SK-N-SH treated with all-trans-retinoic acid at 6 μM for 48 hours (cell line): ENCODE data around the gene SERTAD3.

ENCODE experiments used
- ATAC-seq: fragments of 200-7000 bp; cut with Tn5 transposase; 3 replicates; pipeline ENCODE4 v1.9.1; 2020; ENCODE audit warnings: mild to moderate bottlenecking, moderate library complexity
- ARNTL ChIP-seq: fragments of 450-650 bp; formaldehyde crosslinking; IDR thresholded peaks from 2 replicates; pipeline ENCODE4 v1.5.0; 2020; ENCODE audit warnings: low read depth, mild to moderate bottlenecking, moderate library complexity, borderline replicate concordance
- BACH2 ChIP-seq: fragments of 250-450 bp; sonication (Bioruptor Pico); IDR thresholded peaks from 2 replicates; pipeline ENCODE4 v1.9.0; 2021; ENCODE audit warnings: mild to moderate bottlenecking, borderline replicate concordance
- CSDC2 ChIP-seq: fragments of 250-450 bp; sonication (Bioruptor Pico); IDR thresholded peaks from 2 replicates; pipeline ENCODE4 v1.5.0; 2020; ENCODE audit warnings: mild to moderate bottlenecking, moderate library complexity
- ESRRG ChIP-seq: fragments of 250-450 bp; sonication (Bioruptor Pico); IDR thresholded peaks from 2 replicates; pipeline ENCODE4 v1.6.1; 2021; ENCODE audit warnings: mild to moderate bottlenecking
- GLIS3 ChIP-seq: fragments of 250-450 bp; sonication (Bioruptor Pico); IDR thresholded peaks from 2 replicates; pipeline ENCODE4 v1.5.0; 2020; ENCODE audit warnings: mild to moderate bottlenecking, moderate library complexity
- ISL1 ChIP-seq: fragments of 250-450 bp; sonication (Bioruptor Pico); IDR thresholded peaks from 2 replicates; pipeline ENCODE4 v2.1.2; 2022; ENCODE audit warnings: mild to moderate bottlenecking, moderate library complexity
- OSR1 ChIP-seq: fragments of 250-450 bp; sonication (Bioruptor Pico); IDR thresholded peaks from 2 replicates; pipeline ENCODE4 v1.8.0; 2022; ENCODE audit warnings: moderate library complexity, mild to moderate bottlenecking, inconsistent platforms
- PATZ1 ChIP-seq: fragments of 250-450 bp; sonication (Bioruptor Pico); IDR thresholded peaks from 2 replicates; pipeline ENCODE4 v1.8.0; 2020; ENCODE audit warnings: mild to moderate bottlenecking, moderate library complexity, borderline replicate concordance
- POU6F1 ChIP-seq: fragments of 250-450 bp; sonication (Bioruptor Pico); IDR thresholded peaks from 2 replicates; pipeline ENCODE4 v1.8.0; 2021; ENCODE audit warnings: low read depth, mild to moderate bottlenecking, moderate library complexity, borderline replicate concordance
- PPARA ChIP-seq: fragments of 250-450 bp; sonication (Bioruptor Pico); IDR thresholded peaks from 2 replicates; pipeline ENCODE4 v1.5.0; 2020; ENCODE audit warnings: mild to moderate bottlenecking, borderline replicate concordance
- RARB ChIP-seq: fragments of 250-450 bp; sonication (Bioruptor Pico); IDR thresholded peaks from 2 replicates; pipeline ENCODE4 v1.8.0; 2021; ENCODE audit warnings: mild to moderate bottlenecking, moderate library complexity
- SNAI2 ChIP-seq: fragments of 250-450 bp; sonication (Bioruptor Pico); IDR thresholded peaks from 2 replicates; pipeline ENCODE4 v1.5.0; 2020; ENCODE audit warnings: mild to moderate bottlenecking, moderate library complexity
- TCF4 ChIP-seq: fragments of 250-450 bp; sonication (Bioruptor Pico); IDR thresholded peaks from 2 replicates; pipeline ENCODE4 v1.8.0; 2021; ENCODE audit warnings: mild to moderate bottlenecking, moderate library complexity, borderline replicate concordance
- ZFP3 ChIP-seq: fragments of 250-450 bp; sonication (Bioruptor Pico); IDR thresholded peaks from 2 replicates; pipeline ENCODE4 v1.5.0; 2020; ENCODE audit warnings: mild to moderate bottlenecking, moderate library complexity
- ZNF565 ChIP-seq: fragments of 450-650 bp; formaldehyde crosslinking; conservative IDR thresholded peaks from 2 replicates; pipeline ENCODE4 v1.5.0; 2020; ENCODE audit warnings: low read depth, mild to moderate bottlenecking, moderate library complexity
- ZNF70 ChIP-seq: fragments of 450-650 bp; formaldehyde crosslinking; IDR thresholded peaks from 2 replicates; pipeline ENCODE4 v1.5.0; 2020; ENCODE audit warnings: mild to moderate bottlenecking, moderate library complexity
- ZNF8 ChIP-seq: fragments of 450-650 bp; formaldehyde crosslinking; IDR thresholded peaks from 2 replicates; pipeline ENCODE4 v1.5.0; 2020; ENCODE audit warnings: mild to moderate bottlenecking, moderate library complexity
- TF ChIP-seq, protein P1 (sequence below): fragments of 250-450 bp; sonication (Bioruptor Pico); IDR thresholded peaks from 2 replicates; pipeline ENCODE4 v1.5.0; 2020; ENCODE audit warnings: mild to moderate bottlenecking, moderate library complexity
- TF ChIP-seq, protein P2 (sequence below): fragments of 250-450 bp; sonication (Bioruptor Pico); IDR thresholded peaks from 2 replicates; pipeline ENCODE4 v1.5.1; 2020; ENCODE audit warnings: low read depth, mild to moderate bottlenecking, moderate library complexity
- TF ChIP-seq, protein P3 (sequence below): fragments of 250-450 bp; sonication (Bioruptor Pico); IDR thresholded peaks from 2 replicates; pipeline ENCODE4 v1.5.1; 2021; ENCODE audit warnings: mild to moderate bottlenecking, moderate library complexity

SERTAD3 gene

GRCh38 chr19:40397568-40397906 is 46.6 kb downstream of the SERTAD3 start:
- no peak for ATAC-seq
- TF ChIP-seq ZNF8 (CRISPR knock-in tag): no peak
- TF ChIP-seq ISL1 (CRISPR knock-in tag): no peak
- TF ChIP-seq PATZ1: no peak
- TF ChIP-seq RARB (CRISPR knock-in tag): no peak
- no peak for TF ChIP-seq TCF4 (CRISPR knock-in tag)
- no peak for TF ChIP-seq ZFP3 (CRISPR knock-in tag)
- TF ChIP-seq, protein P1, sequence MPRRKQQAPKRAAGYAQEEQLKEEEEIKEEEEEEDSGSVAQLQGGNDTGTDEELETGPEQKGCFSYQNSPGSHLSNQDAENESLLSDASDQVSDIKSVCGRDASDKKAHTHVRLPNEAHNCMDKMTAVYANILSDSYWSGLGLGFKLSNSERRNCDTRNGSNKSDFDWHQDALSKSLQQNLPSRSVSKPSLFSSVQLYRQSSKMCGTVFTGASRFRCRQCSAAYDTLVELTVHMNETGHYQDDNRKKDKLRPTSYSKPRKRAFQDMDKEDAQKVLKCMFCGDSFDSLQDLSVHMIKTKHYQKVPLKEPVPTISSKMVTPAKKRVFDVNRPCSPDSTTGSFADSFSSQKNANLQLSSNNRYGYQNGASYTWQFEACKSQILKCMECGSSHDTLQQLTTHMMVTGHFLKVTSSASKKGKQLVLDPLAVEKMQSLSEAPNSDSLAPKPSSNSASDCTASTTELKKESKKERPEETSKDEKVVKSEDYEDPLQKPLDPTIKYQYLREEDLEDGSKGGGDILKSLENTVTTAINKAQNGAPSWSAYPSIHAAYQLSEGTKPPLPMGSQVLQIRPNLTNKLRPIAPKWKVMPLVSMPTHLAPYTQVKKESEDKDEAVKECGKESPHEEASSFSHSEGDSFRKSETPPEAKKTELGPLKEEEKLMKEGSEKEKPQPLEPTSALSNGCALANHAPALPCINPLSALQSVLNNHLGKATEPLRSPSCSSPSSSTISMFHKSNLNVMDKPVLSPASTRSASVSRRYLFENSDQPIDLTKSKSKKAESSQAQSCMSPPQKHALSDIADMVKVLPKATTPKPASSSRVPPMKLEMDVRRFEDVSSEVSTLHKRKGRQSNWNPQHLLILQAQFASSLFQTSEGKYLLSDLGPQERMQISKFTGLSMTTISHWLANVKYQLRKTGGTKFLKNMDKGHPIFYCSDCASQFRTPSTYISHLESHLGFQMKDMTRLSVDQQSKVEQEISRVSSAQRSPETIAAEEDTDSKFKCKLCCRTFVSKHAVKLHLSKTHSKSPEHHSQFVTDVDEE: no peak
- no peak for TF ChIP-seq ARNTL (CRISPR knock-in tag)
- no peak for TF ChIP-seq GLIS3 (CRISPR knock-in tag)
- TF ChIP-seq PPARA: no peak
- TF ChIP-seq, protein P2, sequence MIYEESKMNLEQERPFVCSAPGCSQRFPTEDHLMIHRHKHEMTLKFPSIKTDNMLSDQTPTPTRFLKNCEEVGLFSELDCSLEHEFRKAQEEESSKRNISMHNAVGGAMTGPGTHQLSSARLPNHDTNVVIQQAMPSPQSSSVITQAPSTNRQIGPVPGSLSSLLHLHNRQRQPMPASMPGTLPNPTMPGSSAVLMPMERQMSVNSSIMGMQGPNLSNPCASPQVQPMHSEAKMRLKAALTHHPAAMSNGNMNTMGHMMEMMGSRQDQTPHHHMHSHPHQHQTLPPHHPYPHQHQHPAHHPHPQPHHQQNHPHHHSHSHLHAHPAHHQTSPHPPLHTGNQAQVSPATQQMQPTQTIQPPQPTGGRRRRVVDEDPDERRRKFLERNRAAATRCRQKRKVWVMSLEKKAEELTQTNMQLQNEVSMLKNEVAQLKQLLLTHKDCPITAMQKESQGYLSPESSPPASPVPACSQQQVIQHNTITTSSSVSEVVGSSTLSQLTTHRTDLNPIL (CRISPR knock-in tag): no peak
- no peak for TF ChIP-seq BACH2 (CRISPR knock-in tag)
- TF ChIP-seq ZNF565 (CRISPR knock-in tag): no peak
- no peak for TF ChIP-seq OSR1
- no peak for TF ChIP-seq SNAI2 (CRISPR knock-in tag)
- no peak for TF ChIP-seq ZNF70 (CRISPR knock-in tag)
- no peak for TF ChIP-seq POU6F1 (CRISPR knock-in tag)
- TF ChIP-seq CSDC2 (CRISPR knock-in tag): no peak
- TF ChIP-seq, protein P3, sequence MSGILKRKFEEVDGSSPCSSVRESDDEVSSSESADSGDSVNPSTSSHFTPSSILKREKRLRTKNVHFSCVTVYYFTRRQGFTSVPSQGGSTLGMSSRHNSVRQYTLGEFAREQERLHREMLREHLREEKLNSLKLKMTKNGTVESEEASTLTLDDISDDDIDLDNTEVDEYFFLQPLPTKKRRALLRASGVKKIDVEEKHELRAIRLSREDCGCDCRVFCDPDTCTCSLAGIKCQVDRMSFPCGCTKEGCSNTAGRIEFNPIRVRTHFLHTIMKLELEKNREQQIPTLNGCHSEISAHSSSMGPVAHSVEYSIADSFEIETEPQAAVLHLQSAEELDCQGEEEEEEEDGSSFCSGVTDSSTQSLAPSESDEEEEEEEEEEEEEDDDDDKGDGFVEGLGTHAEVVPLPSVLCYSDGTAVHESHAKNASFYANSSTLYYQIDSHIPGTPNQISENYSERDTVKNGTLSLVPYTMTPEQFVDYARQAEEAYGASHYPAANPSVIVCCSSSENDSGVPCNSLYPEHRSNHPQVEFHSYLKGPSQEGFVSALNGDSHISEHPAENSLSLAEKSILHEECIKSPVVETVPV: no peak
- TF ChIP-seq ESRRG (CRISPR knock-in tag): no peak
- TF ChIP-seq, all 23 proteins: peak for 0

- ATAC-seq: no peak
- TF ChIP-seq, protein P3: no peak
- TF ChIP-seq ZNF70 (CRISPR knock-in tag) (no peak), PATZ1 (no peak), ARNTL (CRISPR knock-in tag) (no peak), RARB (CRISPR knock-in tag) (no peak)
Observed at GRCh38 chr19:40396886-40397567, 47.1 kb downstream of the SERTAD3 start.
